Skeletal muscle satellite cell (primary cell): ENCODE data around the gene SLC5A1.

ENCODE experiments used
- H3K27me3 ChIP-seq: 2 replicates; pipeline ENCODE4 v1.7.0; 2013; ENCODE audit warnings: low read length; ENCODE audit not compliant: control insufficient read depth, insufficient read depth
- H3K36me3 ChIP-seq: 2 replicates; pipeline ENCODE4 v1.7.0; 2013; ENCODE audit warnings: mild to moderate bottlenecking, control low read depth, low read length; ENCODE audit not compliant: insufficient read depth
- H3K4me1 ChIP-seq: 2 replicates; pipeline ENCODE4 v1.7.0; 2013; ENCODE audit warnings: low read length; ENCODE audit not compliant: control insufficient read depth, insufficient read depth
- H3K4me2 ChIP-seq: 2 replicates; pipeline ENCODE4 v1.7.0; 2013; ENCODE audit warnings: mild to moderate bottlenecking, low read length
- H3K4me3 ChIP-seq: 2 replicates; pipeline ENCODE4 v1.7.0; 2013; ENCODE audit warnings: low read length
- H3K9ac ChIP-seq: 2 replicates; pipeline ENCODE4 v1.7.0; 2013; ENCODE audit warnings: mild to moderate bottlenecking, low read depth, low read length, moderate library complexity
- H3K9me3 ChIP-seq: replicated peaks from 2 replicates; pipeline ENCODE4 v1.7.0; 2013; ENCODE audit warnings: mild to moderate bottlenecking, control low read depth, low read length

The SLC5A1 gene

GRCh38 chr22:32024796-32025195 is 18.3 kb upstream of the SLC5A1 start:
- Histone ChIP-seq H3K27me3 (peaks cover 7% of the 10 kb centered on the region), H3K4me2 (no peak overlapping the region), H3K9ac (no peak overlapping the region), H3K4me3 (no peak overlapping the region), H3K4me1 (peaks cover 7% of the 10 kb centered on the region), H3K36me3 (no peaks in the 10 kb centered on the region), H3K9me3 (no peaks in the 10 kb centered on the region)

DNA sequence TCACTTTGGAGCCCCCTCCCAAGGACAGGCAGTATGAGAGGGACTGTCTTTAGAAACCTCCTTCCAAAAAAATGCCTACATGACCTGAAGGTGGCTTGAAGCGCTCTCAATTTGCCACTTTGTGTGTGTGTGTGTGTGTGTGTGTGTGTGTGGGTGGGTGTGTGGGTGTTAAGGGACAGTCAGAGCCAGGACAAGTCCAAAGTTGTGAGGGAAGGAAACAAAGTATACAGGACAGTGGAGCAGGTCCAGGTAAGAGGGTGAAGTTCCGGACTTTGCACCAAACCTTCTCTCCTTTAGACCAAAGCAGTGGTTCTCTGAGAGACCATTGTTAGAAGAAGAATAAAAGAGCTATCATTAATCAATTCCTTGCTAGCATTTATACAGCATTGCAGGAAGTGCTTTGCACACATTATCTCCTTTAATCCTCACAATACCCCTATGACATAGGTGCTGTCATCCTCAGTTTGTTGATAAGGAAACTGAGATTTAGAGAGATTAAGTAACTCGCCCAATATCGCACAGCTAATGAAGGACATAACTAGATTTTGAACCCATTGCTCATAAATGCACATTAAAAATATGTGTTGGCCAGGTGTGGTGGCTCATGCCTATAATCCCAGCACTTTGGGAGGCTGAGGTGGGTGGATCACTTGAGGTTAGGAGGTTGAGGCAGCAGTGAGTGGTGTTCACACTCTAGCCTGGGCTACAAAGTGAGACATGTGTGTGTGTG is 12.4 kb upstream of the SLC5A1 start:
- H3K9ac ChIP-seq: no peak overlapping the region
- no peaks in the 10 kb centered on the region for H3K4me1 ChIP-seq
- no peaks in the 10 kb centered on the region for H3K36me3 ChIP-seq
- no peaks in the 10 kb centered on the region for H3K9me3 ChIP-seq
- no peak overlapping the region for H3K4me3 ChIP-seq
- no peak overlapping the region for H3K4me2 ChIP-seq
- H3K27me3 ChIP-seq: peaks cover 45% of the 10 kb centered on the region

DNA sequence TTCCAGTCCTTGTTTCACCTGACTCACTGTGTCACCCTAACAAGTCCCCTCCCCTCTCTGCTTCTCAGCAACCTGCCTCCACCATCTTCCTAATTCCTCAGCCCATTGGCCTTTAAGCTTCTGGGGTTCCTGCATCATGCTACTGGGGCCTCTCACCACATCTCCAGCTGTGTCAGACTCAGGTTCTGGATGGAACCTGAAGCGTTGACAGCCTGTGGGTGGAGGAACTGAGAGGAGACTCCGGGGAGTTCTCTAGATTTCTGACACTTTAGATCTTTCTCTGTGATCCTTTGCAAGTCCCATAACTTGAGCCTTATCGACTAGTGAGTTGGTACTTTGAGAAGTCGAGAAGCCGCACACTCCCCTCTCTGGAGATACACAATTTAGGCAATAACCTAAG is 11.6 kb upstream of the SLC5A1 start:
- Histone ChIP-seq H3K4me2 (no peak overlapping the region), H3K9ac (no peak overlapping the region), H3K4me3 (no peak overlapping the region), H3K4me1 (no peaks in the 10 kb centered on the region), H3K27me3 (peaks cover 46% of the 10 kb centered on the region), H3K9me3 (no peaks in the 10 kb centered on the region), H3K36me3 (no peaks in the 10 kb centered on the region)

GRCh38 chr22:32034275-32034674 is 8.8 kb upstream of the SLC5A1 start:
- H3K27me3 ChIP-seq: peaks cover 50% of the 10 kb centered on the region
- H3K36me3 ChIP-seq: no peaks in the 10 kb centered on the region
- no peak overlapping the region for H3K4me2 ChIP-seq
- H3K4me1 ChIP-seq: no peaks in the 10 kb centered on the region
- no peak overlapping the region for H3K4me3 ChIP-seq
- no peak overlapping the region for H3K9ac ChIP-seq
- no peaks in the 10 kb centered on the region for H3K9me3 ChIP-seq

- H3K27me3 ChIP-seq: peaks cover 55% of the 10 kb centered on the region
- H3K4me2 ChIP-seq: no peak overlapping the region
- no peaks in the 10 kb centered on the region for H3K36me3 ChIP-seq
- H3K9me3 ChIP-seq: no peaks in the 10 kb centered on the region
- H3K4me1 ChIP-seq: no peaks in the 10 kb centered on the region
- H3K9ac ChIP-seq: no peak overlapping the region
- no peak overlapping the region for H3K4me3 ChIP-seq
Observed at GRCh38 chr22:32037236-32037635, 5.8 kb upstream of the SLC5A1 start.

- Histone ChIP-seq H3K4me2 (no peak overlapping the region), H3K9ac (no peak overlapping the region), H3K36me3 (no peaks in the 10 kb centered on the region), H3K9me3 (no peaks in the 10 kb centered on the region), H3K27me3 (peaks cover 63% of the 10 kb centered on the region), H3K4me1 (no peaks in the 10 kb centered on the region), H3K4me3 (no peak overlapping the region)
Observed at GRCh38 chr22:32040324-32040904, 2.6 kb upstream of the SLC5A1 start.

DNA sequence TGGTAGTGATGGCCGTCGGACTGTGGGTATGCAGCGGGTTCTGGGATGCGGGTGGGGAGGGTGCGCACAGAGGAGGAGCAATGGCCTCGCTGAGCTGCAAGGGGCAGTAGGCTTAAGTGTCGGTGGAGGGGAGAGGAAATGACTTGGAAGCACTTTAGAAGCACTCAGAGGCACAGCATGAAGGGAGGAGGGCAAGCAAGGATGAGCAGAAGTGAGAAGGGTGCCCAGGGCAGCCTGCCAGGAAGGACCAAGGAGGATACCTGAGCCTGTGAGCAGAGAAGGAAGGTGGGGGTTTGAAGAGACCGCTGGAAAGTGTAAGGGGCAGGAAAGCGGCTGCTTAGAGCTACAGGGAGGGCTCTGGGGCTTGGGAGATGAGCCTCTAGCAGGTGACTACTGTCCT is 330 bp downstream of the SLC5A1 start:
- peaks cover 79% of the 10 kb centered on the region for H3K27me3 ChIP-seq
- H3K9ac ChIP-seq: no peak overlapping the region
- no peaks in the 10 kb centered on the region for H3K36me3 ChIP-seq
- no peaks in the 10 kb centered on the region for H3K4me1 ChIP-seq
- no peak overlapping the region for H3K4me3 ChIP-seq
- no peaks in the 10 kb centered on the region for H3K9me3 ChIP-seq
- no peak overlapping the region for H3K4me2 ChIP-seq

- H3K27me3 ChIP-seq: peaks cover 82% of the 10 kb centered on the region
- H3K4me2 ChIP-seq: no peak overlapping the region
- no peaks in the 10 kb centered on the region for H3K4me1 ChIP-seq
- H3K9ac ChIP-seq: no peak overlapping the region
- H3K36me3 ChIP-seq: no peaks in the 10 kb centered on the region
- H3K9me3 ChIP-seq: no peaks in the 10 kb centered on the region
- no peak overlapping the region for H3K4me3 ChIP-seq
Observed at GRCh38 chr22:32044477-32044876, 1.4 kb downstream of the SLC5A1 start.

- no peak overlapping the region for H3K4me3 ChIP-seq
- H3K9ac ChIP-seq: no peak overlapping the region
- no peaks in the 10 kb centered on the region for H3K9me3 ChIP-seq
- no peak overlapping the region for H3K4me2 ChIP-seq
- no peaks in the 10 kb centered on the region for H3K4me1 ChIP-seq
- peaks cover 84% of the 10 kb centered on the region for H3K27me3 ChIP-seq
- no peaks in the 10 kb centered on the region for H3K36me3 ChIP-seq
Observed at GRCh38 chr22:32044913-32045312, 1.9 kb downstream of the SLC5A1 start.

DNA sequence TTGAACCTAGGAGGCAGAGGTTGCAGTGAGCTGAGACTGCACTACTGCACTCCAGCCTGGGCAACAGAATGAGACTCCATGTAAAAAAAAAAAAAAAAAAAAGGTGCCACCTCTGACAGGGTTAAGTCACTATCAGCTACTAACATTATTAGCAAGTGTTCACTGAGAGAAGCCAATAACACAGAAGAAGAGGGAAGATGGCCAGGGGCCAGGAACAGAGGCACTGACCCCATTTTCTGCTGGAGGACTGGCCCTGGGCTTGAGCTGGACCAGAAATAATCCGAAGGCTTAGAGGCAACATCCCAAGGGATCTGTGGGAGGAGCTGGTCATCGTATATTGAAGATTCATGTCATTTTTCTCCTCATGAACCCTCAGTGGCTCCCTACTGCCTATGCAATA is 5.0 kb downstream of the SLC5A1 start:
- peaks cover 5% of the 10 kb centered on the region for H3K4me1 ChIP-seq
- H3K4me3 ChIP-seq: no peak overlapping the region
- H3K36me3 ChIP-seq: no peaks in the 10 kb centered on the region
- H3K9me3 ChIP-seq: no peaks in the 10 kb centered on the region
- peaks cover 66% of the 10 kb centered on the region for H3K27me3 ChIP-seq
- no peak overlapping the region for H3K4me2 ChIP-seq
- H3K9ac ChIP-seq: no peak overlapping the region

- peak overlapping the region; percentile 28 for H3K4me2 ChIP-seq
- H3K36me3 ChIP-seq: no peaks in the 10 kb centered on the region
- no peaks in the 10 kb centered on the region for H3K9me3 ChIP-seq
- H3K9ac ChIP-seq: no peak overlapping the region
- peaks cover 46% of the 10 kb centered on the region for H3K27me3 ChIP-seq
- H3K4me3 ChIP-seq: no peak overlapping the region
- H3K4me1 ChIP-seq: peaks cover 5% of the 10 kb centered on the region
Observed at GRCh38 chr22:32050678-32051515, 7.8 kb downstream of the SLC5A1 start.
